ENCODE data around the gene NAV2.

Gene NAV2

DNA sequence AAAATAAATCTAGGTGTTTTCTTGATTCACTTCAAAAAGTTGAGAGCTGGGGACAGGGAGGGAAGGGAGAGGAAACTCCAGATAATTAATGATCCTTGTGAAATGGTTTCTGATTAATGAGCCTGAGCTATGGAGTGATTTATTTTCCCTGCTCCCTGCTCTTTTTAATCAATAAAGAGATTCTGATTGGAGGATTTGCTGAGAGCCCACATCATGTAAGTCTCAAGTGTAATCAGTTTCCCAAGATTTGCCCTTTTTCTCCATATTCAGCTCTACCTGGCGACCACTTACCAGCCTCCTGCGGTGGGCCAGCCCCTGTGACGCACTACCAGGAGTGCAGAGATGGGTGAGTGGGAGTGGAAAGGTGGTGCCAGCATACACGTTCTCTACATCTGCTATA lies 114.0 kb downstream of the NAV2 start:
- DNase-seq (ENCODE audit: low read depth): no peak
- no peak overlapping the region for H3K4me3 ChIP-seq (ENCODE audit: low read depth, low read length)
- TF ChIP-seq, protein P1, sequence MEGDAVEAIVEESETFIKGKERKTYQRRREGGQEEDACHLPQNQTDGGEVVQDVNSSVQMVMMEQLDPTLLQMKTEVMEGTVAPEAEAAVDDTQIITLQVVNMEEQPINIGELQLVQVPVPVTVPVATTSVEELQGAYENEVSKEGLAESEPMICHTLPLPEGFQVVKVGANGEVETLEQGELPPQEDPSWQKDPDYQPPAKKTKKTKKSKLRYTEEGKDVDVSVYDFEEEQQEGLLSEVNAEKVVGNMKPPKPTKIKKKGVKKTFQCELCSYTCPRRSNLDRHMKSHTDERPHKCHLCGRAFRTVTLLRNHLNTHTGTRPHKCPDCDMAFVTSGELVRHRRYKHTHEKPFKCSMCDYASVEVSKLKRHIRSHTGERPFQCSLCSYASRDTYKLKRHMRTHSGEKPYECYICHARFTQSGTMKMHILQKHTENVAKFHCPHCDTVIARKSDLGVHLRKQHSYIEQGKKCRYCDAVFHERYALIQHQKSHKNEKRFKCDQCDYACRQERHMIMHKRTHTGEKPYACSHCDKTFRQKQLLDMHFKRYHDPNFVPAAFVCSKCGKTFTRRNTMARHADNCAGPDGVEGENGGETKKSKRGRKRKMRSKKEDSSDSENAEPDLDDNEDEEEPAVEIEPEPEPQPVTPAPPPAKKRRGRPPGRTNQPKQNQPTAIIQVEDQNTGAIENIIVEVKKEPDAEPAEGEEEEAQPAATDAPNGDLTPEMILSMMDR (conservative IDR thresholded peaks at IDR 0.05; ENCODE audit: low read depth, low read length): no peak

DNA sequence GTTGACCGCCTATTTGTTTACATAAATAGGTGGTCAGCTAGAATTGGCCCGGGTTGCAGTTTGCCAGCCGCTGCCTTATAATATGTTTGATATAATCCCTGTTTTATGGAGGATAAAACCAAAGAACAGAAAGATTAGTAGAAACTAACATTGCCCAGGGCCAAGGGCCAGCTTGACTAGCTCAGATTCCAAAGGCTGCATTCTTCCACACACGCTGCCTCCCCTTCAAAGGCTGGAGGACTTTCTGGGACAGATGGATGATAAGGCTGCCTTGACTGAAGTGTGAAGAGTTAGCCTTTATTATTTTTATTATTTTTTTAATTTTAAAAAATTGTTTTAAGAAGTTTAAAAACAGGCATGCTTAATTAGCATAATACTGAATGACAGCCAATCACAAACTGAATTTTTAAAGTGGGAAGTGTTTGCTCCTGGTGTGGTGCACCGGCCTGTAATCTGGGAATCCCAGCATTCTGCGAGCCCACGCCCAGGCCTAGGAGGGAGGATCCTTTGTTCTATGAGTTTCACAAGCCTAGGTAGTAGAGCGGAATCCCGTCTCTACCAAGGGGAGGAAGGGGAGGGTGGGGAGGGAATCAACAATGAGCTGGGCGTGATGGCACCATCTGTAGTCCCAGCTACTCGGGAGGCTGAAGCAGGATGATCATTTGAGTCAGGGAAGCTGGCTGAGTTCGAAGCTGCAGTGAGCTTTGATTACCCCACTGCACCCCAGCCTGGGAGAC lies 114.9 kb downstream of the NAV2 start:
- TF ChIP-seq, protein P1 (conservative IDR thresholded peaks at IDR 0.05; ENCODE audit: low read depth, low read length): no peak
- DNase-seq (ENCODE audit: low read depth): no peak
- no peak overlapping the region for H3K4me3 ChIP-seq (ENCODE audit: low read depth, low read length)

DNA sequence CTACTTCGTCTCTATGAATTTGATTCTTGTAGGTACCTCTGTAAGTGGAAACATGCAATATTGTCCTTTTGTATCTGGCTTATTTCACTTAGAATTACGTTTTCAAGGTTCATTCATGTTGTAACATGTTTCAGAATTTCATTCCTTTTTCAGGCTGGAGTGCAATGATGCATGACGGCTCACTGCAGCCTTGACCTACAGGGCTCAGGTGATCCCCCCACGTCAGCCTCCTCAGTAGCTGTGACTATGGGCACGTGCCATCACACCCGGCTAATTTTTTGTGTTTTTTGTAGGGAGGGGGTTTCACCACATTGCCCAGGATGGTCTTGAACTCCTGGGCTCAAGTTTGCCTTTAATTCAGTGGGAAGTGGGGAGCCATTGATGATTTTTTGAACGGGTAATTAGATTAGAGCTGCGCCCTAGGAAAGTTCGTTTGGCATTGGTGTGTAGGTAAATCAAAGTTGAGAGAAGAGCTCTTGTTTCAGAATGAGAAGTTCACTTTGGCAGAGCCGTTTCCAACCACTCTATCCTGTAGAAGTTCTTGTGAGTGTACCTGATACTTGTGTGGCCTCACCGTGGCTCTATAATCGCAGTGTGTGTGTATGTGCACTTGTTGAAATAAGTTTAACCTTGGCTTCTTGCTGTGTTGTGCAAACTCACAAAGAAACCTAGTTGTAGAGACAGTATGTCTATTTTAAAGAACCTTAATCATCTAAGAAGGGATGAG lies 115.9 kb downstream of the NAV2 start:
- TF ChIP-seq, protein P1 (conservative IDR thresholded peaks at IDR 0.05; ENCODE audit: low read depth, low read length): no peak
- H3K4me3 ChIP-seq (ENCODE audit: low read depth, low read length): no peak overlapping the region
- peak; percentile 31 for DNase-seq (ENCODE audit: low read depth)

DNA sequence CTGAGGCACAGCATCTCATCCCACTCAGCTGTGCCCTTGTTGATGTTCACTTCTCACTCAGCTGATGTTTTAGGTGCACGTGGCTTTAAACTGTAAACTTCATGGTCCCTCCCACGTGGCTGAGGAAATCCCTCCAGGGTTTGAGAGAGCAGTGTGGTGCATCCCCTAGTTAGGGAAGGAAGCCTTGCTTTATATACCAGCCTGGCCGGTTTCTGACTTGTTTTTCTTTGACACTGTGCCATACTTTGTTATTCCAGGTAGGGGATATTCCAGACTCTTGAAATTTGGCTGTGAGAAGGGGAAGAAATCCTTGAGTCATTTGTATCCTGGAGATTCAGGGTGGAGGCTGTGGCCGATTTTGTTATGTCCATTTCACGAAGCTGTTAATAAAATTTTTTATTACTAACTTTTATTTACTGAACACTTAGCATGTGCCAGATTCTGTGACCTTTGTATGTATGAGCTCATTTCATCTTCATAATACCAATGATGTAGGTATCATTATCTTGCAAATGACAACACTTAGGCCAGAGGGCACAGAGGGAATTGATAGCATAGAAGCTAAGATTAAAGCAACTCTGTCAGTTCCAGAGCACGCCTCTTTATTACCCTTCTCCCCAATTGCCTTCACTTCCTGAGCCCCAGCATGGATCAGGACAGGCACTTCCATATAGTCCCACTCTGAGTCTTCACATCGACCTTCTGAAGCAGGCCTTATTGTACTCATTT lies 116.6 kb downstream of the NAV2 start:
- DNase-seq (ENCODE audit: low read depth): no peak
- TF ChIP-seq, protein P1 (conservative IDR thresholded peaks at IDR 0.05; ENCODE audit: low read depth, low read length): no peak
- no peak overlapping the region for H3K4me3 ChIP-seq (ENCODE audit: low read depth, low read length)

DNA sequence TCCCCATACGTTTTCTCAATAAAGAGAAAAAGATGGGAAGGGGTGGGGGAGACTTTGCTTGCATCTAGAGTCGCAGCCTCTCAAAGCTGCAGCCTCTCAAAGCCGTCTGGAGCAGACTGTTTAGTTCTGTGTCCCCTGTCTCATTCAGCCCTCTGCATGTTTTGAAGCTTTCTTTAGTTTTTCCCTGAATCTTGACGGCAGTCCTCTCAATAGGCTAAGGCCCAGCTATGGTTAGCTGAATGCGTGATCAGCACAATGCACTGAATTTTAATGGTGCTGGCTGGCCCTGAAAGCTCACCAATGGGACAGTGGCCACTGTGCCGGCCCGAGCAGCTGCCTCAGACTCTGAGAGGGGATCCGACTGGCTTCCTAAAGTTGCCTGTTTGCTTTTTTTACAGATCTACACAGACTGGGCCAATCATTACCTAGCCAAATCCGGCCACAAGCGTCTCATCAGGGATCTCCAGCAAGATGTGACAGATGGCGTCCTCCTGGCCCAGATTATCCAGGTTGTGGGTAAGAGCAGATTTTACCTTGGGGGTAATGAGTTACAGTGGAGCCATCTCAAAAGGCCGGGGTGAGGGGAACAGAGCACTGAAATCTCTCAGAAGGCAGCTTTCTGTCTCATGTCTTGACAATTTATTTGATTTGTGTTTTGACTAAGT lies 119.6 kb downstream of the NAV2 start:
- TF ChIP-seq, protein P1 (conservative IDR thresholded peaks at IDR 0.05; ENCODE audit: low read depth, low read length): no peak
- H3K4me3 ChIP-seq (ENCODE audit: low read depth, low read length): no peak overlapping the region
- DNase-seq (ENCODE audit: low read depth): no peak

DNA sequence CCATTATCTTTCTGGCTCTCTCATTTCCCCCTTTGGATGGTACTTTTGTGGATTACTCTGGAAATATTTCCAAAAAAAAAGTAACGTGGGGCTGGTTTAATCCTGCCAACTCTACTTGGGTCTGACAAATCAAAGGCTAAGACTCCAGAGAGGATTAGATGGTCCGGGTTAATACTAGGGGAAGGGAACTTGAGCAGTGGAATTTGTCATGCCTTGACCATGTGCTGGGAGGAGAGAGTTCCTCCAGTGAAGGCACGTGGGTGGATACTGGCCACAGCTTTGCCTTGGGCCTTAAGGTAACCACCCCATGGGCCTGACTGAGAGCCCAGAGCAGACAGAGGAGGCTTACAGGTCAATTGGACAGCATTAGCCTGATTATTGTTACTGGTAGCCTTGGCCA lies 120.3 kb downstream of the NAV2 start:
- TF ChIP-seq, protein P1 (conservative IDR thresholded peaks at IDR 0.05; ENCODE audit: low read depth, low read length): no peak
- no peak for DNase-seq (ENCODE audit: low read depth)
- no peak overlapping the region for H3K4me3 ChIP-seq (ENCODE audit: low read depth, low read length)
